ENCODE results near the gene ANO10. TPM values are rescaled to one million over a fixed set of nuclear protein-coding genes. Genes with fewer than 3 reads are reported as not detected.

Gene ANO10
- total RNA-seq, 1 experiment from 2014 or later = 32.6 TPM

DNA sequence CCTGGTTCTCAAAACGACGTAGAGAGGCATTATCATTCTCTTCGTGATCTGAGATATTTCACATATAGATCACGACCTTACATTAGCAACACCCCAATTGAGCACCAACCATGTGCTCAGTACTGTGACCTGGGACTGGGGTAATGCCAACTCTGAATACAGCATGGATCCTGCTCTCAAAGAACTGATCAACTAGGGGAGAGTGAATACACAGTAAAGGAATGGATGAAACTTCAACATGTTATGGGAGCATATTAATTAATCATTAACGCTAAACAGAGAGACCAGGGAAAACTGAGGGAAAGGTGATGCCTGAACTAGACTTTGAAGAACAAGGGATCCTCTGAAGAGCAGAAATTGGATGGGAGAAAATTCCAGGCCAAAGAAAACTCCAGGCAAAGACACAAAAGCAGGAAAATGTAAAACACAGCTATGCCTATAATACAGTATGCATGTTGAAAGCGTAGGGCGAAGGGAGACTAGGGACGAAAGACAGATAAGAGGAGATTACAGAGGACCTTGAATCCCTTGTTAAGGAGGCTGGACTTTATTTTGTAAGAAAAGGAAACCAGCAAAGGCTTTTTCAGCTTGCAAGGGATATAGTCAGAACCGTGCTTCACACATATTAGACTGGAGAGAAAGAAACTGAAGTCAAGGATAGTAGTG, 105.7 kb downstream of the ANO10 start:
- Histone ChIP-seq H3K27ac (no peak overlapping the region), H3K9me2 (ENCODE audit: insufficient read depth) (no peaks in the 10 kb centered on the region), H3K4me2 (no peak overlapping the region), H3F3A (ENCODE audit: insufficient read depth, low read depth) (no peaks in the 10 kb centered on the region), H3K4me3 (no peak overlapping the region), H3K27me3 (ENCODE audit: insufficient read depth, low read depth) (no peaks in the 10 kb centered on the region), H2AFZ (no peak overlapping the region), H3K36me3 (ENCODE audit: low read depth) (no peaks in the 10 kb centered on the region), H4K20me1 (ENCODE audit: insufficient read depth) (no peaks in the 10 kb centered on the region), H3K79me2 (ENCODE audit: low read depth) (no peaks in the 10 kb centered on the region), H3K4me1 (replicated peaks; ENCODE audit: insufficient read depth) (no peaks in the 10 kb centered on the region), H3K9me3 (ENCODE audit: insufficient read depth, low read depth) (peaks cover 10% of the 10 kb centered on the region)
- ChIA-PET POLR2A (ENCODE audit: unreplicated experiment) (no interaction called here), CTCF (no interaction called here)
- intact Hi-C loops (cut with micrococcal nuclease; ENCODE audit: unreplicated experiment) = no loop called here
- BruUV-seq (replicated peaks) = no TSS peak
- DNase-seq = no peak
- no peak for TF ChIP-seq EZH2 (IDR thresholded peaks at IDR 0.05; ENCODE audit: low read depth)
- TF ChIP-seq, protein P1, sequence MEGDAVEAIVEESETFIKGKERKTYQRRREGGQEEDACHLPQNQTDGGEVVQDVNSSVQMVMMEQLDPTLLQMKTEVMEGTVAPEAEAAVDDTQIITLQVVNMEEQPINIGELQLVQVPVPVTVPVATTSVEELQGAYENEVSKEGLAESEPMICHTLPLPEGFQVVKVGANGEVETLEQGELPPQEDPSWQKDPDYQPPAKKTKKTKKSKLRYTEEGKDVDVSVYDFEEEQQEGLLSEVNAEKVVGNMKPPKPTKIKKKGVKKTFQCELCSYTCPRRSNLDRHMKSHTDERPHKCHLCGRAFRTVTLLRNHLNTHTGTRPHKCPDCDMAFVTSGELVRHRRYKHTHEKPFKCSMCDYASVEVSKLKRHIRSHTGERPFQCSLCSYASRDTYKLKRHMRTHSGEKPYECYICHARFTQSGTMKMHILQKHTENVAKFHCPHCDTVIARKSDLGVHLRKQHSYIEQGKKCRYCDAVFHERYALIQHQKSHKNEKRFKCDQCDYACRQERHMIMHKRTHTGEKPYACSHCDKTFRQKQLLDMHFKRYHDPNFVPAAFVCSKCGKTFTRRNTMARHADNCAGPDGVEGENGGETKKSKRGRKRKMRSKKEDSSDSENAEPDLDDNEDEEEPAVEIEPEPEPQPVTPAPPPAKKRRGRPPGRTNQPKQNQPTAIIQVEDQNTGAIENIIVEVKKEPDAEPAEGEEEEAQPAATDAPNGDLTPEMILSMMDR (conservative IDR thresholded peaks at IDR 0.05) = no peak

DNA sequence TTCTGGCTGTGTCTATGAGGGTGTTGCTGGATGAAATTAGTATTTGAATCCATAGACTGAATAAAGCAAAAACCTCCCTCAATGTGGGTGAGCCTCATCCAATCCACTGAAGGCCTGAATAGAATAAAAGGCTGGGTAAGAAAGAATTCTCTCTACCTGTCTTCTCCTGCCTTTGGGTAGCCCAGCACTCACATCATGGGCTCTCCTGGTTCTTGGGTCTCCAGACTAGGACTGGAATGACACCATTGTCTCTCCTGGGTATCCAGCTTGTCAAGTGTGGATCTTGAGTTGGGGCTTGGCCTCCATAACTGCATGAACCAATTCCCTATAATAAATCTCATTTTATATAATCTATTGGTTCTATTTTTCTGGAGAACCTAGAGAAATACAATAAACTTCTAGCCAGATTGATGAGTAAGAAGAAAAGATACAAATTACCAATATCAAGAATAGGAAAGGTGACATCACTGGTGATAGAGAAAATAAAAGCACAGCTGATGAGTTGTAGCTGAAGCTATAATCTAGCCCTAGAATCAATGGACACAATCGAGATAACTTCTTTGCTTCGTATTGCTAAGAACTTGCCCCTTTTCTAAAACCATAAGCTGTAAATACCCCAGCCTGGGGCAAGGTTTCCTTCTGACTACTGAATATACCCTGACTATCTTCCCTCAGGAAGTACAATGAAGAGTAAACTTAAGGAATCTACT, 106.4 kb downstream of the ANO10 start:
- Histone ChIP-seq H3K4me2 (no peak overlapping the region), H3K27ac (no peak overlapping the region), H3K4me1 (replicated peaks; ENCODE audit: insufficient read depth) (no peaks in the 10 kb centered on the region), H3K36me3 (ENCODE audit: low read depth) (no peaks in the 10 kb centered on the region), H3K9me2 (ENCODE audit: insufficient read depth) (no peaks in the 10 kb centered on the region), H3K79me2 (ENCODE audit: low read depth) (no peaks in the 10 kb centered on the region), H4K20me1 (ENCODE audit: insufficient read depth) (no peaks in the 10 kb centered on the region), H3F3A (ENCODE audit: insufficient read depth, low read depth) (no peaks in the 10 kb centered on the region), H3K9me3 (ENCODE audit: insufficient read depth, low read depth) (peaks cover 10% of the 10 kb centered on the region), H2AFZ (no peak overlapping the region), H3K27me3 (ENCODE audit: insufficient read depth, low read depth) (no peaks in the 10 kb centered on the region), H3K4me3 (no peak overlapping the region)
- no peak for DNase-seq
- no TSS peak for BruUV-seq (replicated peaks)
- ChIA-PET CTCF (no interaction called here), POLR2A (ENCODE audit: unreplicated experiment) (no interaction called here)
- TF ChIP-seq EZH2 (IDR thresholded peaks at IDR 0.05; ENCODE audit: low read depth) = no peak
- TF ChIP-seq, protein P1 (conservative IDR thresholded peaks at IDR 0.05) = no peak
- intact Hi-C loops (cut with micrococcal nuclease; ENCODE audit: unreplicated experiment) = no loop called here

DNA sequence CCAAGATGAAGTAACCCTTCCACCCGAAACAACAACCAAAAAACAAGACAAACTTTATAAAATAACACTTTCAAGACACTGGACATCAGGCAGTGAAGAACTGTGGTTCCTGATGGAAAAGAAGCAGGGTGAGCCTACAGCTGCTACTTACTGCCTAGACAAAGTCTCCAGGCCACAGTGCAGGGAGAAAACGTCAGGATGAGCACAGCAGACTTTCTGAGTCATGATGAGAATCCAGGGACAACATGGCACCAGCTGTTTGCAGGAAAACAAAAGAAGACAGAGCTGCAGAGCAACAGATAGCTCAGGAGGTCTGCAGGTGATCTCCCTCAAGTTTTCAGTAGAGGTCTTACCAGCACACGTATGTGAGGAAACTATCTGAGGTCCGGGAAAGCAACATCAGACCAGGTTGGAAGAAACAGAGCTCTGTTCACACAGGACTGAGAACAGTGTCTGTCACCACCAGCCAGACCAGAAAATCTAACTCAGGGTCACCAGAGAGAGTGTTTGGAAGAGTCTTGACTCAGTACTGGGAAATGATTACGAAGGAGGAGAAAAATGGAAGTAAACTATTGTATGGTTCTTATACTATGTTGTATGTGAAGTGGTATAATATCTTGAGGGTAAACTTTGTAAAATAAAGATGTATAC, 108.9 kb downstream of the ANO10 start:
- Histone ChIP-seq H4K20me1 (ENCODE audit: insufficient read depth) (no peaks in the 10 kb centered on the region), H3K27ac (no peak overlapping the region), H2AFZ (no peak overlapping the region), H3K9me2 (ENCODE audit: insufficient read depth) (no peaks in the 10 kb centered on the region), H3K4me1 (replicated peaks; ENCODE audit: insufficient read depth) (no peaks in the 10 kb centered on the region), H3F3A (ENCODE audit: insufficient read depth, low read depth) (no peaks in the 10 kb centered on the region), H3K27me3 (ENCODE audit: insufficient read depth, low read depth) (no peaks in the 10 kb centered on the region), H3K9me3 (ENCODE audit: insufficient read depth, low read depth) (no peaks in the 10 kb centered on the region), H3K4me2 (no peak overlapping the region), H3K4me3 (no peak overlapping the region), H3K79me2 (ENCODE audit: low read depth) (no peaks in the 10 kb centered on the region), H3K36me3 (ENCODE audit: low read depth) (no peaks in the 10 kb centered on the region)
- no peak for DNase-seq
- ChIA-PET CTCF (no interaction called here), POLR2A (ENCODE audit: unreplicated experiment) (no interaction called here)
- intact Hi-C loops (cut with micrococcal nuclease; ENCODE audit: unreplicated experiment) = no loop called here
- no TSS peak for BruUV-seq (replicated peaks)
- TF ChIP-seq, protein P1 (conservative IDR thresholded peaks at IDR 0.05) = no peak
- no peak for TF ChIP-seq EZH2 (IDR thresholded peaks at IDR 0.05; ENCODE audit: low read depth)

Measured in PC-9 (cell line).